Coronary artery (tissue), 2 donors: ENCODE results near the gene ZNF821.
"Not testable (repeated sequence)": the region's sequence is repeated elsewhere in the genome, so short reads cannot be mapped to it uniquely, and the experiment has no call there.

Experiments used
- DNase-seq: peaks from one replicate; pipeline ENCODE4 v3.0.0-alpha.2; 2017; ENCODE audit warnings: low spot score
- H3K27ac ChIP-seq, 2 donors: fragments of 200-600 bp; sonication (generic); one replicate each; pipeline ENCODE4 v1.5.1; 2016 to 2019
- H3K4me3 ChIP-seq: fragments of 200-600 bp; sonication (generic); 2 replicates; pipeline ENCODE4 v1.5.1; 2016; ENCODE audit warnings: mild to moderate bottlenecking, moderate library complexity
- TF ChIP-seq, protein P1 (sequence below): fragments of 200-600 bp; sonication (generic); IDR thresholded peaks from one replicate; pipeline ENCODE4 v1.5.1; 2019; ENCODE audit warnings: antibody characterized with exemption

The ZNF821 gene

DNA sequence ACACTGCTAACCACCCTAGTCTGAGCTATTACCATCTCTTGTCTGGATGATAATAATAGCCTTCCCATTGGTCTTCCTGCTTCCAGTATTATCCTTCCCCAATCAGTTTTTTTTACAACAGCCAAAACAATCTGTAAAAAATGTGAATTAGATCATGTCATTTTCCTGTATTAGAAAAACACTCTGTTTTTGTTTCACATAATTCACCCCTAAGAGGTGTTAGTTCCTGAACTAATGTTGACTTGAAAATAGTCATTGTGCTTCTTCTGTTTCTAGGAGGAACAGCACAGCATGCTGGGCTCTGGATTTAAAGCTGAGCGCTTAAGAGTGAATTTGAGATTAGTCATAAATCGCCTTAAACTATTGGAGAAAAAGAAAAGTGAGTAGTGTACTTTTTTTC is 31.4 kb upstream of the ZNF821 start:
- TF ChIP-seq, protein P1, sequence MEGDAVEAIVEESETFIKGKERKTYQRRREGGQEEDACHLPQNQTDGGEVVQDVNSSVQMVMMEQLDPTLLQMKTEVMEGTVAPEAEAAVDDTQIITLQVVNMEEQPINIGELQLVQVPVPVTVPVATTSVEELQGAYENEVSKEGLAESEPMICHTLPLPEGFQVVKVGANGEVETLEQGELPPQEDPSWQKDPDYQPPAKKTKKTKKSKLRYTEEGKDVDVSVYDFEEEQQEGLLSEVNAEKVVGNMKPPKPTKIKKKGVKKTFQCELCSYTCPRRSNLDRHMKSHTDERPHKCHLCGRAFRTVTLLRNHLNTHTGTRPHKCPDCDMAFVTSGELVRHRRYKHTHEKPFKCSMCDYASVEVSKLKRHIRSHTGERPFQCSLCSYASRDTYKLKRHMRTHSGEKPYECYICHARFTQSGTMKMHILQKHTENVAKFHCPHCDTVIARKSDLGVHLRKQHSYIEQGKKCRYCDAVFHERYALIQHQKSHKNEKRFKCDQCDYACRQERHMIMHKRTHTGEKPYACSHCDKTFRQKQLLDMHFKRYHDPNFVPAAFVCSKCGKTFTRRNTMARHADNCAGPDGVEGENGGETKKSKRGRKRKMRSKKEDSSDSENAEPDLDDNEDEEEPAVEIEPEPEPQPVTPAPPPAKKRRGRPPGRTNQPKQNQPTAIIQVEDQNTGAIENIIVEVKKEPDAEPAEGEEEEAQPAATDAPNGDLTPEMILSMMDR, result no peak
- no peak overlapping the region for H3K27ac ChIP-seq
- no peak overlapping the region for H3K4me3 ChIP-seq
- no peak for DNase-seq

DNA sequence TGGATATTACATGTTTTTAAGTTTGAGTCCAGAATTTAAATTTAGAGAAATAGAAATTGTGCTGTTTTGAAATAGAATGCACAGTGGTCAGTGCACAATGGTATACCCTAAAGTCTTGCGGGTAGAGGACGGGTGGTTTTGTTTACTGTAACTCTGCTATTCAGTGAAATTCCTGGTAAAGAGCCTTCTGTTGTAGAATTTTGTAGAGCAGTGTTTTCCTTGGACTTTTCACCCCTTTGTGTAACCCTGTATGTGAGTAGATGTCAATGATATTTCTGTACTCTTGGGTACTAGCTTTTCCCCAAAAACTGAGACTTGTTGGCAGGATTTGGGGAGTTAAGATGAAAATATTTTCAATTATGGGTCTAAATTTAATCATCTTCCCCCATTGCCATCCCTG is 30.8 kb upstream of the ZNF821 start:
- no peak overlapping the region for H3K27ac ChIP-seq

GRCh38 chr16:71912534-71913275 is 28.7 kb upstream of the ZNF821 start:
- TF ChIP-seq, protein P1, result no peak
- Histone ChIP-seq H3K4me3 (no peak overlapping the region), H3K27ac (no peak overlapping the region)
- DNase-seq, result no peak

More for the DNA sequence above, 30.8 kb upstream of the ZNF821 start:
- DNase-seq, result no peak
- TF ChIP-seq, protein P1, result no peak
- no peak overlapping the region for H3K4me3 ChIP-seq

DNA sequence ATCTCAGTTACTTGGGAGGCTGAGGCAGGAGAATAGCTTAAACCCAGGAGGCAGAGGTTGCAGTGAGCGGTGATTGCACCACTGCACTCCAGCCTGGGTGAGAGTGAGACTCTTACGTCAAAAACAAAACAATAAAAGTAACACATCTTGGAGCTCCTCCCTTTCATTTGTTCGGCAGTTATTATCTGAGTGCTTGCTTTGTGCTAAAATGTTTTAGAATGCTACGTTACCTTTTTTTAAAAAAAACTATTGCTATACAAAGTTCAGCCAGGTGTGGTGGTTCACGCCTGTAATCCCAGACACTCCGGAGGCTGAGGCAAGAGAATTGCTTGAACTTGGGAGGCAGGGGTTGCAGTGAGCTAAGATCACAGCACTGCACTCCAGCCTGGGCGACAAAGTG is 27.1 kb upstream of the ZNF821 start:
- DNase-seq, result no peak
- TF ChIP-seq, protein P1, result no peak

DNA sequence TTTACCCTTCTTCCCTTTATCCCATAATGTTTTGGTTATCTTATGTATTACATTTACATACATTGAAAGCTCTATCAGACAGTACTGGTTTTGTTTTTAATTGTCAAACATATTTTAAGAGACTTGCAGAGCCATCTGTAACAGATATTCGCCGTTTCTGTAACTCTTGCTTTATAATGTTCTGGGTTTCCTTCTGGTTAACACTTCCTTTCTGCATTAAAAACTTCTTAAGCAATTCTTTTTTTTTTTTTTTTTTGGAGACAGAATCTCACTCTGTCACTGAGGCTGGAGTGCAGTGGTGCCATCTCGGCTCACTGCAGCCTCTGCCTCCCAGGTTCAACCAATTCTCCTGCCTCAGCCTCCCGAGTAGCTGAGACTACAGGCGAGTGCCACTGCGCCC is 21.8 kb upstream of the ZNF821 start:
- DNase-seq, H3K27ac ChIP-seq: not testable (repeated sequence)

More for the DNA sequence above, 27.1 kb upstream of the ZNF821 start:
- Histone ChIP-seq H3K4me3 (no peak overlapping the region), H3K27ac (no peak overlapping the region)

DNA sequence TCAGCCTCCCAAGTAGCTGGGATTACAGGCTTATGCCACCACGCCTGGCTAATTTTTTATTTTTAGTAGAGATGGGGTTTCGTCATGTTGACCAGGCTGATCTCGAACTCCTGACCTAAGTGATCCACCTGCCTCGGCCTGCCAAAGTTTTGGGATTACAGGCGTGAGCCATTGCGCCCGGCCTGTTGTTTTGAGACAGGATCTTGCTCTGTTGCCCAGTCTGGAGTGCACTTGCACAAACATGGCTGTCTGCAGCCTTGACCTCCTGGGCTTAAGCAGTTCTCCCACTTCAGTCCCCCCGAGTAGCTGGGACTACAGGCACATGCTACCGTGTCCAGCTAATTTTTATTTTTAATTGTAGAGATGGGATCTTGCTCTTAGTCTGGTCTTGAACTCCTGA is 20.3 kb upstream of the ZNF821 start:
- H3K27ac ChIP-seq, result no peak overlapping the region
- no peak for DNase-seq
- no peak overlapping the region for H3K4me3 ChIP-seq
- TF ChIP-seq, protein P1, result no peak

More for the DNA sequence above, 21.8 kb upstream of the ZNF821 start:
- H3K4me3 ChIP-seq, result not testable (repeated sequence)

- TF ChIP-seq, protein P1, result no peak
- no peak overlapping the region for H3K4me3 ChIP-seq
- no peak overlapping the region for H3K27ac ChIP-seq
- no peak for DNase-seq
These were observed 19.6 kb upstream of the ZNF821 start for GRCh38 chr16:71903608-71904007.
